ENCODE data around the gene APLF.
"Not testable (repeated sequence)": the region's sequence is repeated elsewhere in the genome, so short reads cannot be mapped to it uniquely, and the experiment has no call there.

Gene APLF

GRCh38 chr2:68441179-68441993 lies 26.0 kb upstream of the APLF start:
- peak; percentile 92 for DNase-seq

- no peak for DNase-seq
Measured at GRCh38 chr2:68441994-68442322, 25.4 kb upstream of the APLF start.

GRCh38 chr2:68446425-68446824 lies 21.0 kb upstream of the APLF start:
- not testable (repeated sequence) for DNase-seq

GRCh38 chr2:68447118-68447517 lies 20.3 kb upstream of the APLF start:
- DNase-seq: no peak

GRCh38 chr2:68448671-68449653 lies 18.4 kb upstream of the APLF start:
- no peak for DNase-seq

- peak; percentile 39 for DNase-seq
Measured at GRCh38 chr2:68452158-68452900, 15.1 kb upstream of the APLF start.

GRCh38 chr2:68453761-68454360 lies 13.5 kb upstream of the APLF start:
- DNase-seq: no peak

GRCh38 chr2:68454719-68455118 lies 12.7 kb upstream of the APLF start:
- DNase-seq: no peak

- DNase-seq: no peak
Measured at GRCh38 chr2:68456198-68456597, 11.2 kb upstream of the APLF start.

- DNase-seq: no peak
Measured at GRCh38 chr2:68458981-68459380, 8.4 kb upstream of the APLF start.

- DNase-seq: peak; percentile 79
Measured at GRCh38 chr2:68463287-68463877, 4.0 kb upstream of the APLF start.

- DNase-seq: no peak
Measured at GRCh38 chr2:68464651-68465050, 2.7 kb upstream of the APLF start.

GRCh38 chr2:68465081-68465916 lies 2.1 kb upstream of the APLF start:
- DNase-seq: peak; percentile 70

GRCh38 chr2:68466361-68466777 lies 1.0 kb upstream of the APLF start:
- peak; percentile 77 for DNase-seq

- no peak for DNase-seq
Measured at GRCh38 chr2:68466778-68467076, 658 bp upstream of the APLF start.

GRCh38 chr2:68468801-68469200 lies 1.4 kb downstream of the APLF start:
- DNase-seq: no peak

- DNase-seq: no peak
Measured at GRCh38 chr2:68469935-68470334, 2.5 kb downstream of the APLF start.

- DNase-seq: no peak
Measured at GRCh38 chr2:68471385-68471784, 4.0 kb downstream of the APLF start.

- no peak for DNase-seq
Measured at GRCh38 chr2:68472796-68473414, 5.5 kb downstream of the APLF start.

- no peak for DNase-seq
Measured at GRCh38 chr2:68475110-68475509, 7.7 kb downstream of the APLF start.

GRCh38 chr2:68475576-68475975 lies 8.2 kb downstream of the APLF start:
- no peak for DNase-seq
